Hematopoietic multipotent progenitor cell treated with erythropoietin and hydrocortisone succinate and interleukin-3 and kit ligand, for 8 days (in vitro differentiated cells): ENCODE measurements around the gene HIC1.
A peak's percentile ranks its signal among the peaks of the same experiment; 100 is the strongest.

Source experiments
- DNase-seq: peaks from one replicate; pipeline ENCODE4 v3.0.0-alpha.2; 2015

HIC1 gene

GRCh38 chr17:2082003-2082781 lies 27.3 kb downstream of the HIC1 start:
- no peak for DNase-seq

GRCh38 chr17:2083613-2084035 lies 28.7 kb downstream of the HIC1 start:
- no peak for DNase-seq

- DNase-seq, result peak; percentile 16
Observed at GRCh38 chr17:2084036-2084765, 29.3 kb downstream of the HIC1 start.

GRCh38 chr17:2084766-2085647 lies 30.1 kb downstream of the HIC1 start:
- DNase-seq, result no peak

- no peak for DNase-seq
Observed at GRCh38 chr17:2085648-2085949, 30.7 kb downstream of the HIC1 start.

GRCh38 chr17:2086306-2086705 lies 31.4 kb downstream of the HIC1 start:
- DNase-seq, result no peak

GRCh38 chr17:2087597-2088211 lies 32.8 kb downstream of the HIC1 start:
- peak; percentile 30 for DNase-seq

- peak; percentile 12 for DNase-seq
Observed at GRCh38 chr17:2089021-2089422, 34.1 kb downstream of the HIC1 start.

- DNase-seq, result no peak
Observed at GRCh38 chr17:2090210-2090641, 35.3 kb downstream of the HIC1 start.

GRCh38 chr17:2090804-2091534 lies 36.1 kb downstream of the HIC1 start:
- DNase-seq, result no peak

GRCh38 chr17:2092253-2092652 lies 37.4 kb downstream of the HIC1 start:
- no peak for DNase-seq

GRCh38 chr17:2093349-2093748 lies 38.4 kb downstream of the HIC1 start:
- peak; percentile 87 for DNase-seq

GRCh38 chr17:2094891-2095535 lies 40.1 kb downstream of the HIC1 start:
- DNase-seq, result peak; percentile 25

GRCh38 chr17:2095536-2095910 lies 40.6 kb downstream of the HIC1 start:
- DNase-seq, result no peak

- peak; percentile 78 for DNase-seq
Observed at GRCh38 chr17:2101448-2102257, 46.8 kb downstream of the HIC1 start.

GRCh38 chr17:2102931-2103809 lies 48.3 kb downstream of the HIC1 start:
- peak; percentile 13 for DNase-seq

GRCh38 chr17:2105663-2106062 lies 50.8 kb downstream of the HIC1 start:
- DNase-seq, result no peak

GRCh38 chr17:2106308-2106955 lies 51.5 kb downstream of the HIC1 start:
- no peak for DNase-seq

GRCh38 chr17:2107050-2107449 lies 52.1 kb downstream of the HIC1 start:
- no peak for DNase-seq
